Measurements from ENCODE around the gene B3GLCT.
"Not testable (repeated sequence)": the region's sequence is repeated elsewhere in the genome, so short reads cannot be mapped to it uniquely, and the experiment has no call there.

The B3GLCT gene

GRCh38 chr13:31184981-31185645 is 14.7 kb upstream of the B3GLCT start:
- no peak for DNase-seq

DNA sequence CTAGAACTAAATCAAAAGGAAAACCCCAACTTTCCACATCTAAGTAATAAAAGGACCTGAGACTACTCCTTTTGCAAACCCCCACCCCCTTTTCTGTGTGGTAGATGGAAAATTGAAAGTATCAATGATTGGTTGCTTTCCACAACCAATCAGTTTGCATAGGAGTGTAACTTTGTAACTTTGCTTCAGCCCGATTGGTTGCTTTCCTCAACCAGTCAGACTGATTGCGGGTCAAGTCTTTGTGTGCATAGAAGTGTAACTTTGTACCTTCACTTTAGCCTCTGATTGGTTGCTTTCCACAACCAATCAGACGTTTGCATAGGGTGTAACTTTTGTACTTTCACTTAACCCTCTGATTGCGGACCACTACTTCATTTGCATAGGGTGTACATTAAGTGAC is 8.0 kb upstream of the B3GLCT start:
- DNase-seq, result no peak

DNA sequence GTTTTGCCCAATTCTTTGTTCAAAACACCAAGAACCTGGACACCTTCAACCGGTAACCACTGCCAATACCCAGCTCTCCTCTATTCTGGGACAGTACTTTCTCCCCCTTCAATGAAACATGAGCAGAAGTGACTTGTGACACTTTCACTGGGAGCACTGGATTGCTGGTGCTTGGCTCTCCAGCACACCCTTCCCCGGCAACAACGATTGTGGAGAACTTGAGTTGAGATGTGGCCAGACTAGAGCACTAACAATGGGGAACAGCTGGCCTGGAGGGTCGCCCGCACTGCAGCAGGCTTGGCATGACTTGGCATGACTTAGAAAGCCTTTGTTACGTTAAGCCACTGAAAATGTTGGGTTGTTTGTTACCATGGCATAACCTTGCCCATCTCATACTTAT is 7.5 kb upstream of the B3GLCT start:
- DNase-seq, result no peak

DNA sequence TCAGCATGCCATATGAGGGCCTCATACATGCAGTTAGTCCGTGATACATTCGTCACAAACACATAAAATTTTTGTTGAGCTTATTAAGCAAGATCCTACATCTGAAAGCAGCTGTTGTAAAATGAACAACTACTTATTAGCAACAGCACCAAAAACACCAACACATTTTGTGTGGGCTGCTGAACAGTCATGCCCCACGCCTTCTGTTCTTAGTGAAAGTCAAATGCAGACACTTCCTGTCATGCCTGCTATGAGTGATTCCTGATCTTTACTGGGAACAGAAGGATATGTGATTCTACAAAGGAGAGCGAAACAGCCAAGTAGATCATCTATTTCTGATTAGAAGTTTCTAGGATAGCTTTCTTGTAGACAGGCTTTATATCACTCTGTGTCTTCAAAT is 4.2 kb upstream of the B3GLCT start:
- no peak for DNase-seq

GRCh38 chr13:31196992-31197391 is 2.8 kb upstream of the B3GLCT start:
- DNase-seq, result no peak

- no peak for DNase-seq
These were observed 1.3 kb upstream of the B3GLCT start for GRCh38 chr13:31198519-31198918.

DNA sequence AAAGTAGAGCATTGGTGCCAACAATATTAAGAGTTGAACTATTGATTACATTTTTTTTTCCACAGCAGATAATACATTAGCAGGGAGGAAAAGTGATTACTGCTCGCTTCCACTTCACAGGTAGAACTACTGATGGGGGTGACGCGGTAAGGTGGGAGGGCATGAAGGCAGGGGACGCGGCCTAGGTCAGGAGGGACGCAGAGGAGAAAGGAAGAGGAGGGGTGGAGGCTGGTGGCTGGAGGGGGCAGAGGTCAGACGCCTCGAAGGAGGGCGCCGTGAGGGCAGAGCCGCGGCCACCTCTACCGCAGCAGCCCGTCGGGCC is 287 bp upstream of the B3GLCT start:
- DNase-seq, result no peak

DNA sequence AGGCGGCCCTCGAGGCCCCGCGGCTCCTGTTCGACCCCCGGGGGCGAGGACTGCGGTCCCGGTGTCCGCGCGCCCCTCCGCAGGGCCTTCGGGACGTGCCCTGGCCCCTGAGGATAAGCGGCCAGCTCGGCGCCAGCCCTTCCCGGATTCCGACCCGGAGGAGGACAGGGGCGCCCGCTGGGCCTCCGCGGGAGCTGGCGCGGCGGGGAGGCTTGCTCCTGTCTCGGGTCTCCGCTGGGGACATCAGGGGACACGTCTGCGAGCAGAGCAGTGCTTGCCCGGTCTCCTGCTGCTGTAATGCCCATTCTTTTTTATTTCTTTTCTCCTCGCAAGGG is 829 bp downstream of the B3GLCT start:
- no peak for DNase-seq

- DNase-seq, result no peak
These were observed 1.7 kb downstream of the B3GLCT start for GRCh38 chr13:31201341-31202031.

- peak in 1 of 2 experiments; percentile 32 for DNase-seq
These were observed 4.8 kb downstream of the B3GLCT start for GRCh38 chr13:31204592-31204991.

GRCh38 chr13:31207661-31208552 is 8.1 kb downstream of the B3GLCT start:
- DNase-seq, result no peak

GRCh38 chr13:31208559-31209122 is 8.9 kb downstream of the B3GLCT start:
- no peak for DNase-seq

- DNase-seq, result no peak
These were observed 9.5 kb downstream of the B3GLCT start for GRCh38 chr13:31209172-31209840.

GRCh38 chr13:31209841-31210210 is 10.1 kb downstream of the B3GLCT start:
- no peak for DNase-seq

DNA sequence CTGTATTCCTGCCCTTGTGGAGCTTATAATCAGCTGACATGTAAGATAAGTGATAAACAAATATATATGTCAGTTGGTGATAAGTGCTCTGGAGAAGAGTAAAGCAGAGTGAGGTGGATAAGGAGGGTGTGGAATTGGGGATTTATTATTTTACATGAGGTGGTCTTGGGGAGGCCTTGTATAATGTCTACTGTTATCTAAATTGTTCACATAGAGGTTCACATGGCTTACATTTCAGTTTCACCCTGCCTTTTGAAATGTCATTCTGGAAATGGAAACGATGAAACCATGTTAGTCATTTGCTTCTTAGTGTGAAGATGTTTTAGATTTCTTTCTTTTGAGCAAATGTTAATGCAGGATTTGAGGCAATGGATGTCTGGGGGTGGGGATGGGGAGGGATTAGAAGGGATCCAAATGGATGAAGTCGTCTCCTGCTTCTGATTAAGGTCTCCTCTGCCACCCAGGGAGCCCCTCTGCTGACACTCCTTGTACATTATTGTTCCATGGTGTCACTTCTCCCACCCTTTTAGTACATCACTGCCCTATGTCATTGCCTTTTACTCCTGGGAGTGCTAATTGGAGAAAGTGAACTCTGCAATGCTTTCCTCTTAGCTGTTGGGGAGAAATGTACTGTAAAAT is 14.0 kb downstream of the B3GLCT start:
- no peak for DNase-seq

DNA sequence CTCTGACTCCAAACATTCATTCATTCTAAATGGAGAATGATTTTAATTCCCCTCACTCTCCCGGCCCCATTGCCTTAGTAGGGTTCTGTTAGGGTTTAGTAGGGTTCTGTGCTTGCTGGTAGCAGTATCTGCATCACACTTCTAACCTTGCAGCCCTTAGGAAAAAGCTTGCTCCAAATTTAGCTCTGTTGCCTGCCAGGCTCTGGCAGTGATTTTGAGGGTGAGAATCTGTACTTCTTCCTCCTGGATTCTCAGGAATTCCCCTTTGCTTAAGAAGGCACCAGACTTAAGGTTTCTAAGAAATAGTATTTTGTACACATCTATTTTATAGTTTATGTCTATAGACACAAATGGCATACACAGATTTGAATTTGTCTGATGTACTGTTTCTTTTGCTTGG is 14.7 kb downstream of the B3GLCT start:
- DNase-seq, result no peak

DNA sequence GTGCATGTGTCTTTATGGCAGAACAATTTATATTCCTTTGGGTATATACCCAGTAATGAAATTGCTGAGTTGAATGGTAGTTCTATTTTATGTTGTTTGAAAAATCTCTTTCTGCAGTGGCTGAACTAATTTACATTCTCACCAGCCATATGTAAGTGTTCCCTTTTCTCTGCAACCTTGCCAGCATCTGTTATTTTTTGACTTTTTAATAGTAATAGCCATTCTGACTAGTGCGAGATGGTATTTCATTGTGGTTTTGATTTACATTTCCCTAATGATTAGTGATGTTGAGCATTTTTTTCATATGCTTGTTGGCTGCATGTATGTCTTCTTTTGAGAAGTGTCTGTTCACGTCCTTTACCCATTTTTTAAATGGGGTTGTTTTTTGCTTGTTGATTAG is 17.1 kb downstream of the B3GLCT start:
- not testable (repeated sequence) for DNase-seq

- no peak for DNase-seq
These were observed 20.3 kb downstream of the B3GLCT start for GRCh38 chr13:31219909-31220598.

GRCh38 chr13:31221057-31221456 is 21.3 kb downstream of the B3GLCT start:
- DNase-seq, result no peak

DNA sequence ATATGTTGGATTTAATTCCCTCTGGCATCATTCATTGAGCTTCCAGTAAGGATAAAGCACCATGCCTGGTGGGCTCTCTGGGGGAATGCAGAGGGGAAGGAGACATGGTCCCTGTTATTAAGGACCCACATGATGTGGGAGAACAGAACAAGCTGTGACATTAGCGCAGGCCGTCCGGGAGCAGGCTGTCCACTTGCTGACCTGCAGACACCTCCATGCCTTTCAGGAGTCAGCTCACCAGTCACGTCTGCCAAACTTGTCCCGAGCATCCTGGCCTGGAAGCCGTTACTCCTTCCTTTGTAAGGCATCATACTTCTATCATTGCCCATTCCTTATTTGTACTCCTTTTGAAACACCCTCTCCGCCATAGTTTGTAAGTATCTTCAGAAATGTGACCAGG is 23.4 kb downstream of the B3GLCT start:
- no peak for DNase-seq

GRCh38 chr13:31223640-31224039 is 23.9 kb downstream of the B3GLCT start:
- no peak for DNase-seq

DNA sequence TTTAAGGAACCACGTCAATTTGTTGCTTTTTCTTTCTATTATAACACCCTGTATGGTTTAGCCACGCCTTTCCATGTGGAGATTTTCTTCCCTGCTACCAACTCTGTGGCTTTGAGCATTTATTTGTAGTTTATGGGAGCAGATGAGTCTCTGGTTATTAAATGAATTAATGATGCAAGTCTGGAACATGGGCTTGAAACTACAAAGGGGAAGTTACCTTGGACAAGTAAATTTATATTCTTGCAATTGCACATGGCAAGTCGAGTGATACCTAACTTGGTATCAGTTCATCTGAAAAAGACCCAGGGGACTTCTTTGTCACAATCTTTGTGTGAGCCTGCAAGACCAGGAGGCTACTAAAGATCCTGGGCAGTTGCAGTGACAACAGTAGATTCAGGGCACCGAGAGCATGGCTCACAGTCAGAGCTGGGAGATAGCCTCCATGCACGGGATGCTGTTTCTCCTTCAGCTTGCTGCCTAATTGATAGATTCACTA is 24.4 kb downstream of the B3GLCT start:
- DNase-seq, result no peak
